T-helper 9 cell (primary cell): ENCODE results near the gene KIFC1.

ENCODE experiments used
- DNase-seq: peaks from one replicate; pipeline ENCODE4 v3.0.0-alpha.2; 2020

Gene KIFC1

DNA sequence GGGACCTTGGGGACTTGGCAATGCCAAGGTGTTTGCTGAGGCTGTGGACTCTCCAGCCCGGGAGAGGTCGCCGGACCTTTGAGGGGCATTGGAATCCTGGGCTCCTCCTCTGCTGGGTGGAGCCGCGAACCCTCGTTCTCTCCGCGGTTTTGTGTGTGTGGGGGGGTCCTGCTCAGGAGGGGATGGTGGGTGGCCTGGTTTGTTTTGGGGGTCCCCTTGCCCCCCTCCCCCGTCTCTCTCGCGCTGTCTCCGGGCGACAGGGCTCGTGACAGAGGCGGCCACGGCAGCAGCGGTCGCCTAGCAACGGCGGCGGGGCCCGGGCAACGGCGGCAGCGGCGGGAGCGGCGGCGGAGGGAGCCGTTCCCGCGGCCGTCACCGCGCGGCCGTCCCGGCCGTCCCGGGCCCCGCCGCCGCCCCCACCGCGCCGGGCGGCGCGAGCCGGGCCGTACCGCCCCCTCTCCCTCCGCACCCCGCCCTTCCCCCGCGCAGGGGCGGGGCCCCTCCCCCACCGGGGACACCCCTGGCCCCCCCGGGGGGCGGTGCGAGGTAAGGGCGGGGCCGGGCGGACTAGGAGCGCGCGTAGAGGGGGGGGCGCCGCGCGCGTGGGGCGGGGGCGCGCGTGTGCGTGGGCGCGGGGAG, 36.1 kb downstream of the KIFC1 start:
- peak; percentile 65 for DNase-seq

DNA sequence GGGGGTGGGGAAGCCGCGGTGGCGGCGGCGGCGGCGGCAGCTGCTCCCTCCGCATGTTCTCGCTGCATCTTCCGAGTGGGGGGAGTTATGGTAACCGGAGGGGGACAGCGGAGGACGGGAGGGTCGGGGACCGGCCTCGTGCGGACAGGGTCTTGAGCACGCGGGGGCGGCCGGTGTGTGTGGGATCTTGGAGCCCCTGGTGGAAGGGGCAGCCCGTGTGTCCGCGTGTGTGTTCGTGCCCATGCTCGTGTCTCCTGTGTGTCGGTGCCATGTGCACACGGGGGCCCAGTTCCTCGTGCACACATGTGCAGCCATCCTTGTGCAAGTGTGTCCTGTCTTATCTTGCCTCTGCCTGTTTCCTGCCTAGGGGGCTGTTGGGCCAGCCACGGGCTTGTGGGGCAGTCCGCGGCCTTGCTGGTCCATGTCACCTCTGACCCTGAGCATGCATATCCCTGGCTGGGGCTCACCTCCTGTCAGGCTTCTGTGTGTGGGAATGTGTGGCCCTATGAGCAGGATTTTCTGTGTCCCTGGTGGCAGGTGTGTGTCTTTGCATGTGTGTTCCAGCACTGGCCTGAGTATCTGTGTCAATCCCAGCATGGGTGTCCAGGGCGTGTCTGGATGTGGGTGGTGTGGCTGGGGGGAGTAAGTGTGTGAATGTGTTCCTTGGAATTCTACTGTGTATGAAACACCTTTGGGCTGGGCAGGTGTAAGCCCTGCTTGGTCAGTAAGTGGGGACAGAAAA, 36.8 kb downstream of the KIFC1 start:
- no peak for DNase-seq

DNA sequence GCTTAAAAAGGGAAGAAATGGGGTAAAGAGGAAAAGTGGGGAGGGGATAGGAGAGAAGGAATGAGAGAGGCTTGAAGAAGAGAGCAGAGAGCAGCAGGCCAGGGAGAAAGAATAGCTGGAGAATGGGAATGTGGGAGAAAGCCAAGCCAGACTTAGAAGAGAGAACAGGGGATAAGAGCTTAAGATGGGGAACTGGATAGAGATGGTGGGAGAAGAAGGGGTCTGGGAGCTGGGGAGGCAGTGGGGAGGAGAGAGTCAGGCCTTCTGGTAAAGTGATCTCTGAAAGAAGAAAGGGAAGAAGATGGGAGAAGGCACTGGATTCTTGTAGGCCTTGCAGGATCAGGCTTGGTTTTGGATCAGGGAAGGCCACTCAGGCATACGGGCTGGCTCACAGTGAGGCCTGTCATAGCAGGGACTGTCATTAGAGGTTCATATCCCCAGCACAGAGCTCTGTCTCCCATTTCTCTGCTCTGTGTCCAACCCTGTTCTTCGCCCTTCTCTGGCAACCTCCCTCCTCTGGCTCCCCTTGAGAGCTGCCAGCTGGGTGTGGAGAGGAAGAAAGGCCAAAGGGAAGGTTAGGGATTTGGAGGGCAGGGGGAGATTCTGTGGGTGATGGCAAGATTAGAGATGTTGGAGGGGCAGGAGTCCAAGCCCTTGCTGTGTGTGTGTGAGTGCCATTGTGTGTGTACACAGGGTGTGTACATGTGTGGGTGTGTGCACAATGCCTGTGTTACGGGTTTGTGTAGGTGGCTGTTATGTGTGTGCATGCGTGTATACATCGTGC, 37.5 kb downstream of the KIFC1 start:
- no peak for DNase-seq

GRCh38 chr6:33429750-33430052, 38.1 kb downstream of the KIFC1 start:
- no peak for DNase-seq

- no peak for DNase-seq
Observed at GRCh38 chr6:33430334-33430733, 38.7 kb downstream of the KIFC1 start.

DNA sequence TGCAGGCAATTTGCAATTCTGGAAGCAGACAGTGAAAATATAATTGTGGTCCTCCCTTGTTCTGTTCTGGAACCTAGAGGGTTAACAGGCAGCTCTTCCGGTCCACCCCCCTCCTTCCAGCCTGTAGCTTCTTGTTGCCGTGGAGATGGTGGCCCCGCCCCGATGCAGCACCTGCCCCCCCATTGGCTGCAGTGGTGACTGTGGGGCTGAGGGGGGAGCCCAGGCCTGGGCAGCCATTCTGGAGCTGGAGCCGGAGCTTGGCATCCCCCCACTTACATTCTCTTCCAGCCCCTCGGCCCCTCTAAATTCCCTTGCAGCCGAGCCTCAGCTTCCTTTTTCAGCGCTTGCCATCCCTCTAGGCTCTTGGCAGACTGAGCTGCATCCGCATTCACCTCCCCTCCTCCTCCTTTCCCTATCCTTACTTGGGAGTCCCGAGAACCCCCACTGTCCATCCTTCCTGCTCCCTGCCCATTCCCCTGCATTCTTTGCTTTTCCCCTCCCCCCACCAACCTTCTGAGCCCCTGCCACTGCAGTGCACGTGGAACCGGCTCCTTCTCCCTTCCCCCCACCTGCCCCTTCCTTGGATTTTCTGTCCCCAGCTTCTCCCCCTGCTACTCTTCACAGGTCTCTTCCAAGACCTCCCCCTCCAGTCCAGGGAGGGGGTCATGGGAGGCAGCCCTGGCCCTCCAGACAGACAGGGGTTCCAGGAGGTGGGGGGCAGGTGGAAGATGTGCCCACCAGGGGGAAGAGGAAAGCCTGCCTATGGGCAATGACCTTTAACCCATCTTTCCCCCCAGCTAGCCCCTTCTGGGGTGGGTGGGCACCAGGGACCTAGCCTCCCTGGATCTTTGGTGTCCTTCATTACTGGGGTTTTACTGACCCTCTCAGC, 39.6 kb downstream of the KIFC1 start:
- peak; percentile 73 for DNase-seq

DNA sequence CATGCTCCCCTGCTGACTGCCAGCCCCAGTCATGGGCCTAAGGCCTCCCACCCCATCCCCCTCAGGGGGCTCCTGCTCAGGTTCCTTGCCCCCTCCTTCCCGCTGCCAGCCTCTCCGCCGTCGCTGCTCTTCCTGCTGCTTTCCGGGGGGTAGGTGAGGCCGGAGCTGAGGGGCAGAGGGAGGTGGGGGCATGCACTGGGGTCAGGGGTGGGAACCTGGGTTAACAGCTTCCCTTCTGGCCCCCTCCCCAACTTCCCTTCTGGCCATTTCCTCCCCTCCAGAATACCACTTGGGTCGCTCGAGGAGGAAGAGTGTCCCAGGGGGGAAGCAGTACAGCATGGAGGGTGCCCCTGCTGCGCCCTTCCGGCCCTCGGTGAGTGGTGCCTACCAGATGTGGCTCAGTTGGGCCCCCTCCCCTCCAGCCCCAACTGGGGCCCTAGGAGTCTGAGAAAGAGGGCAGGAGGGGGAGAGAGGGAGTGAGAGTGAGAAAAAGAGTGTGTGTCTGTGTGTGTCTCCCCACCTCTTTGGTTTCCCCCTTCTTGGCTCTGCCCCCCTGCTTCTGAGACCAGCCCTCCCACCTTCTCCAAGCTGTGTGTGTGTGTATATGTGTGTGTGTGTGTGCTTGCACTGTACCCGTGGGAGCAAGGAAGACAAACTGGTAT, 40.4 kb downstream of the KIFC1 start:
- DNase-seq = no peak

- no peak for DNase-seq
Observed at GRCh38 chr6:33432546-33432945, 40.9 kb downstream of the KIFC1 start.

GRCh38 chr6:33433001-33433543, 41.4 kb downstream of the KIFC1 start:
- DNase-seq = no peak

- DNase-seq = no peak
Observed at GRCh38 chr6:33433544-33434191, 42.0 kb downstream of the KIFC1 start.

GRCh38 chr6:33434961-33435360, 43.3 kb downstream of the KIFC1 start:
- no peak for DNase-seq

- no peak for DNase-seq
Observed at GRCh38 chr6:33437666-33438065, 46.0 kb downstream of the KIFC1 start.

DNA sequence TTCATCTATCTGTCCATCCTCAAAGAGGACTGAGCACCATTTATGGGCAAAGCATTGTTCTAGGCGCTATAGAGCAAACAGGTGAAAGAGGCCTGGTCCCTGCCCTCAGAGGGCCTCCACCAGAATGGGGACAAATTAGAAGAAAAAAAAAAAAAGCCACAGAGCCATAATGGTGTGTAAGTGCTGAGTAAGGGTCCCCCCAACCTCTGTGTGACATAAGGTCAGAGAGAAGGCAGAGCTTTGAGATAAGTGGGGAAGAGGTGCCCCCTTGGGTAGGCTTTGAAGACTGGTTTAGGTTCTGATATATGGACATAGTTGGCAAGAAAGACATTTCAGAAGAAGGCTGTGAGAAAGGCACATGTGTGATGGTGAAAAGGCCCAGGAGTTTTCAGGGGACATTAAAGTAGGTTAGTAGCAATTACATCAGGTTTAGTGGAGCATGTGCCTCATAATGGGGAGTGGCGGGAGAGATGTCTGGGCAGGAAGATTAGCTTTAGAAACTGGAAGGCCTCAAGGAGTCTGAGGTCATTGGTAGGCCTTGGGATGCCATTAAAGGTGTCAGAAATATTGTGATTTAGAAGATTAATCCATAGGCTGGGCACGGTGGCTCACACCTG, 47.5 kb downstream of the KIFC1 start:
- no peak for DNase-seq

DNA sequence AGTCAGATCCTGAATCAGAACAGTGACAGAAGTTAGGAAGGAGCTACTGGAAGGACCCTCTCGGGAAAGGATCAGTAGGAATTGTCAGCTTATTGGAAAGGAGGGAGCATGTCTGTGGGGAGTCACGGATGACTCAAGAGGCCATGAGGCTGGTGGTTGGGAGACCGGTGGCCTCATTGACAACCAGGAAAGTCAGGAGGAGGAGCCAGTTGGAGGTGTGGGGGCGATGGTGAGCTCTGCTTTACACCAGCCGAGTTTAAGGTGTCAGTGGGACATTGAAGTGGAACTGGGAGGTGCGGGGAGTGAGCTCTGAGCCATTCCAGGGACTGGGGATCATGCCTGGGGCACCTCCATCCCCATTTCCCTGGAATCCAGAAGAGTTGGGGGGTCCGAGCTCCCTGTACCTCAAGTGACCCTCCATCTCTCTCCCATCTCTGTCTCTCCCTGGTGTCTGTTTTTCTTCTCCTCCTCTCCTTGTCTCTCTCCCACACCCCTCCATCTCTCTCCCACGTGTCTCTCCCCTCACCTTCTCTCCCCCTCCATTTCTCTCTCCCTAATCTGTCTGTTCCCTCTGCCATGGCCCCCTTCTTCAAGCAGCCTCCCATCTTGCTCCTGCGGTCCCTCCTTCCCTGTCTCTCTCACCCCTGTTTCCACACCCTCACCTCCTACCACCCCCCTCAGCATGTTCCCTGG, 48.5 kb downstream of the KIFC1 start:
- DNase-seq = no peak

DNA sequence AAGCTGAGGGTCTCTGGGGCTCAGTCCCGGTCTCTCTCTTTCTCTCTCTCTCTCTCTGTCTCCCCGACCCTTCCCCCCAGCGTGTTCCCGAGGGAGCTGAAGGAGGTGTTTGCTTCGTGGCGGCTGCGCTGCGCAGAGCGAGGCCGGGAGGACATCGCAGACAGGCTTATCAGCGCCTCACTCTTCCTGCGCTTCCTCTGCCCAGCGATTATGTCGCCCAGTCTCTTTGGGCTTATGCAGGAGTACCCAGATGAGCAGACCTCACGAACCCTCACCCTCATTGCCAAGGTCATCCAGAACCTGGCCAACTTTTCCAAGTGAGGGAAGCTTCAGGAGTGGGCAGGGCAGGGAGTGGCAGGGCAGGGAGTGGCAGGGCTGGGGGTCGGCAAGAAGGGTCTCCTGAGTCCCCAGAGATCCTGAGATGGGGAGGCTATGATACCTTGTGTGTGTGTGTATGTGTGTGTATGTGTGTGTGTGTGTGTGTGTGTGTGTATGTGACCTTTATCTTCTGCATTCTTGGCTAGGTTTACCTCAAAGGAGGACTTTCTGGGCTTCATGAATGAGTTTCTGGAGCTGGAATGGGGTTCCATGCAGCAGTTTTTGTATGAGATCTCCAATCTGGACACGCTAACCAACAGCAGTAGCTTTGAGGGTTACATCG, 49.2 kb downstream of the KIFC1 start:
- no peak for DNase-seq

- no peak for DNase-seq
Observed at GRCh38 chr6:33441457-33441856, 49.8 kb downstream of the KIFC1 start.

DNA sequence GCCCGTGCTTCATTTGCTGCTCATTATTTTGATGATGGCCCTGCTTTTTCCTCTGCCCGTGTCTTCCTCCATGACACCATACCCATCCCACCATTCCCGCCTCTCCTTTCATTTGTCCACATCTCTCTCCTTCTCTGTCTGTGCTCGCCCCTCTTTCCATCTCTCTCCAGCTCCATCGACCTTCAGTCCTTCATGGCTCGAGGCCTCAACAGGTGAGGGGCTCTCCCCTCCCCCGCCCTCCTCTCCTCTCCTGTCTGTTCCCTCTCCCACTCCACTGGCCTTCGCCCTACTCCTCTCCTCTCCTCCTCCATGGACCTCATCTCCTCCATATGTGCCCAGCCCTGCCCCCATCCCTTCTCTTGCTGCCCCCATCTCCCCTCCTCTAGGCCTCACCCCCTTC, 50.7 kb downstream of the KIFC1 start:
- no peak for DNase-seq

DNA sequence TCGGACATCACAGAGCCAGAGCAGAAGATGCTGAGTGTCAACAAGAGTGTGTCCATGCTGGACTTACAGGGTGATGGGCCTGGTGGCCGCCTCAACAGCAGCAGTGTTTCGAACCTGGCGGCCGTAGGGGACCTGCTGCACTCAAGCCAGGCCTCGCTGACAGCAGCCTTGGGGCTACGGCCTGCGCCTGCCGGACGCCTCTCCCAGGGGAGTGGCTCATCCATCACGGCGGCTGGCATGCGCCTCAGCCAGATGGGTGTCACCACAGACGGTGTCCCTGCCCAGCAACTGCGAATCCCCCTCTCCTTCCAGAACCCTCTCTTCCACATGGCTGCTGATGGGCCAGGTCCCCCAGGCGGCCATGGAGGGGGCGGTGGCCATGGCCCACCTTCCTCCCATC, 51.4 kb downstream of the KIFC1 start:
- no peak for DNase-seq

- no peak for DNase-seq
Observed at GRCh38 chr6:33443619-33444504, 52.2 kb downstream of the KIFC1 start.
